ENCODE measurements around the gene IL12RB2. TPM values are rescaled to one million over a fixed set of nuclear protein-coding genes. Genes with fewer than 3 reads are reported as not detected.

Gene IL12RB2
- total RNA-seq, 2 experiments from 2014 or later = 0.98 to 1.2 TPM

GRCh38 chr1:67382292-67382691 is 74.6 kb downstream of the IL12RB2 start:
- Histone ChIP-seq H3K4me1 (ENCODE audit: insufficient read depth, low read length) (no peaks in the 10 kb centered on the region), H3K36me3 (ENCODE audit: insufficient read depth, low read length) (no peaks in the 10 kb centered on the region), H3K27me3 (ENCODE audit: control insufficient read depth in 1 of 2, insufficient read depth in 2 of 2, low read length in 2 of 2) (no peaks in the 10 kb centered on the region), H3K27ac (ENCODE audit: low read depth in 1 of 2, low read length in 2 of 2) (no peak overlapping the region), H3K9me3 (ENCODE audit: control insufficient read depth in 1 of 2, insufficient read depth in 1 of 2, low read length in 2 of 2) (peaks cover 11 to 13% of the 10 kb centered on the region in 2 experiments), H3K4me3 (ENCODE audit: low read length) (no peak overlapping the region)
- ChIA-PET POLR2A (no interaction called here), CTCF (no interaction called here)
- intact Hi-C loops (cut with DNase I, micrococcal nuclease) = no loop called here
- no peaks in the 10 kb centered on the region for H3K27me3 Mint-ChIP-seq
- H3K9me3 Mint-ChIP-seq = peaks cover 18% of the 10 kb centered on the region
- H3K36me3 Mint-ChIP-seq (ENCODE audit: low read depth) = peaks cover 40% of the 10 kb centered on the region
- H3K4me1 Mint-ChIP-seq (ENCODE audit: low read depth) = no peaks in the 10 kb centered on the region
- DNase-seq = no peak
- TF ChIP-seq CTCF (IDR thresholded peaks at IDR 0.05) = no peak
- H3K27ac Mint-ChIP-seq = no peak overlapping the region
- no peak overlapping the region for H3K4me3 Mint-ChIP-seq
- no peak for ATAC-seq (ENCODE audit: poor library complexity)

- Mint-ChIP-seq H3K9me3 (peaks cover 18% of the 10 kb centered on the region), H3K27ac (no peak overlapping the region), H3K36me3 (ENCODE audit: low read depth) (peaks cover 40% of the 10 kb centered on the region), H3K4me3 (no peak overlapping the region), H3K4me1 (ENCODE audit: low read depth) (no peaks in the 10 kb centered on the region), H3K27me3 (no peaks in the 10 kb centered on the region)
- no peak overlapping the region for H3K27ac ChIP-seq (ENCODE audit: low read depth in 1 of 2, low read length in 2 of 2)
- H3K4me3 ChIP-seq (ENCODE audit: low read length) = no peak overlapping the region
- POLR2A ChIA-PET = no interaction called here
- TF ChIP-seq CTCF (IDR thresholded peaks at IDR 0.05) = no peak
- DNase-seq = no peak
- intact Hi-C loops (cut with DNase I, micrococcal nuclease) = no loop called here
- ATAC-seq (ENCODE audit: poor library complexity) = no peak
- peaks cover 11 to 13% of the 10 kb centered on the region in 2 experiments for H3K9me3 ChIP-seq (ENCODE audit: control insufficient read depth in 1 of 2, insufficient read depth in 1 of 2, low read length in 2 of 2)
- H3K4me1 ChIP-seq (ENCODE audit: insufficient read depth, low read length) = no peaks in the 10 kb centered on the region
- no peaks in the 10 kb centered on the region for H3K27me3 ChIP-seq (ENCODE audit: control insufficient read depth in 1 of 2, insufficient read depth in 2 of 2, low read length in 2 of 2)
- no peaks in the 10 kb centered on the region for H3K36me3 ChIP-seq (ENCODE audit: insufficient read depth, low read length)
- CTCF ChIA-PET = no interaction called here
Measured at GRCh38 chr1:67383999-67384638, 76.4 kb downstream of the IL12RB2 start.

- Histone ChIP-seq H3K4me3 (ENCODE audit: low read length) (no peak overlapping the region), H3K36me3 (ENCODE audit: insufficient read depth, low read length) (no peaks in the 10 kb centered on the region), H3K27me3 (ENCODE audit: control insufficient read depth in 1 of 2, insufficient read depth in 2 of 2, low read length in 2 of 2) (no peaks in the 10 kb centered on the region), H3K9me3 (ENCODE audit: control insufficient read depth in 1 of 2, insufficient read depth in 1 of 2, low read length in 2 of 2) (peaks cover 0 to 4% of the 10 kb centered on the region in 2 experiments), H3K4me1 (ENCODE audit: insufficient read depth, low read length) (no peaks in the 10 kb centered on the region), H3K27ac (ENCODE audit: low read depth in 1 of 2, low read length in 2 of 2) (no peak overlapping the region)
- Mint-ChIP-seq H3K9me3 (peaks cover 4% of the 10 kb centered on the region), H3K4me3 (no peak overlapping the region), H3K27ac (no peak overlapping the region), H3K4me1 (ENCODE audit: low read depth) (no peaks in the 10 kb centered on the region), H3K36me3 (ENCODE audit: low read depth) (peaks cover 19% of the 10 kb centered on the region), H3K27me3 (no peaks in the 10 kb centered on the region)
- TF ChIP-seq CTCF (IDR thresholded peaks at IDR 0.05) = no peak
- intact Hi-C loops (cut with DNase I, micrococcal nuclease) = no loop called here
- ChIA-PET POLR2A (no interaction called here), CTCF (interaction anchor here (0.7 to 1.7 kb wide), 2 partner anchors 29 to 97 kb away, joined by 3 read pairs; no protein-coding TSS in a partner anchor)
- ATAC-seq (ENCODE audit: poor library complexity) (no peak), DNase-seq (no peak)
Measured at GRCh38 chr1:67390041-67390887, 82.6 kb downstream of the IL12RB2 start.

Data from CD4-positive, alpha-beta T cell (primary cell).